H9 (cell line): Measurements from ENCODE around the gene STAP2. TPM values are rescaled to one million over a fixed set of nuclear protein-coding genes. Genes with fewer than 3 reads are reported as not detected.

Experiments
- DNase-seq: peaks from one replicate; pipeline ENCODE4 v3.0.0-alpha.2; 2017
- H2AFZ ChIP-seq: one replicate; pipeline ENCODE4 v1.6.1; 2013; ENCODE audit warnings: mild to moderate bottlenecking, low read length, control low read depth, moderate library complexity
- H2AK5ac ChIP-seq: 2 replicates; pipeline ENCODE4 v1.6.1; 2013; ENCODE audit warnings: low read length, control low read depth, mixed read lengths; ENCODE audit not compliant: insufficient read length
- H2BK120ac ChIP-seq: one replicate; pipeline ENCODE4 v1.6.1; 2013; ENCODE audit warnings: low read depth, mild to moderate bottlenecking, low read length, control low read depth, inconsistent platforms; ENCODE audit not compliant: poor library complexity, severe bottlenecking
- H2BK12ac ChIP-seq: 2 replicates; pipeline ENCODE4 v1.6.1; 2013; ENCODE audit warnings: low read length, control low read depth, mixed read lengths, low read depth; ENCODE audit not compliant: insufficient read length
- H2BK15ac ChIP-seq: 2 replicates; pipeline ENCODE4 v1.6.1; 2013; ENCODE audit warnings: low read depth, low read length, control low read depth
- H2BK20ac ChIP-seq: one replicate; pipeline ENCODE4 v1.6.1; 2013; ENCODE audit warnings: low read depth, mild to moderate bottlenecking, low read length, control low read depth, inconsistent platforms; ENCODE audit not compliant: poor library complexity, severe bottlenecking
- H2BK5ac ChIP-seq: 2 replicates; pipeline ENCODE4 v1.6.1; 2013; ENCODE audit warnings: low read length, control low read depth, mixed read lengths; ENCODE audit not compliant: insufficient read length
- H3K14ac ChIP-seq: 2 replicates; pipeline ENCODE4 v1.6.1; 2013; ENCODE audit warnings: low read length, control low read depth; ENCODE audit not compliant: insufficient read depth
- H3K18ac ChIP-seq: 2 replicates; pipeline ENCODE4 v1.6.1; 2013; ENCODE audit warnings: low read depth, mild to moderate bottlenecking, mixed read lengths, low read length, control low read depth; ENCODE audit not compliant: insufficient read length
- H3K23ac ChIP-seq: 2 replicates; pipeline ENCODE4 v1.6.1; 2013; ENCODE audit warnings: low read length, control low read depth, mixed read lengths, low read depth; ENCODE audit not compliant: insufficient read length
- H3K23me2 ChIP-seq: 2 replicates; pipeline ENCODE4 v1.6.1; 2013; ENCODE audit warnings: low read depth, mild to moderate bottlenecking, mixed read lengths, low read length, control low read depth; ENCODE audit not compliant: insufficient read length, poor library complexity, severe bottlenecking
- H3K27ac ChIP-seq: 2 replicates; pipeline ENCODE4 v1.5.1; 2013; ENCODE audit warnings: low read length, control low read depth, mixed read lengths, low read depth; ENCODE audit not compliant: insufficient read length
- H3K27me3 ChIP-seq: 2 replicates; pipeline ENCODE4 v1.6.1; 2013; ENCODE audit warnings: low read length, control low read depth, inconsistent platforms; ENCODE audit not compliant: insufficient read depth
- H3K4ac ChIP-seq: 2 replicates; pipeline ENCODE4 v1.6.1; 2013; ENCODE audit warnings: low read depth, mild to moderate bottlenecking, control low read depth, inconsistent platforms, low read length, moderate library complexity
- H3K4me1 ChIP-seq: 2 replicates; pipeline ENCODE4 v1.6.1; 2013; ENCODE audit warnings: low read length, control low read depth, inconsistent platforms; ENCODE audit not compliant: insufficient read depth
- H3K4me2 ChIP-seq: 2 replicates; pipeline ENCODE4 v1.6.1; 2013; ENCODE audit warnings: low read length, control low read depth, mixed read lengths; ENCODE audit not compliant: insufficient read length, insufficient read depth
- H3K56ac ChIP-seq: 2 replicates; pipeline ENCODE4 v1.6.1; 2013; ENCODE audit warnings: low read depth, mild to moderate bottlenecking, mixed read lengths, low read length, control low read depth; ENCODE audit not compliant: insufficient read length
- H3K79me1 ChIP-seq: 2 replicates; pipeline ENCODE4 v1.6.1; 2013; ENCODE audit warnings: low read depth, mild to moderate bottlenecking, moderate library complexity, low read length, control low read depth, inconsistent platforms; ENCODE audit not compliant: insufficient read depth, poor library complexity, severe bottlenecking
- H3K79me2 ChIP-seq: 2 replicates; pipeline ENCODE4 v1.6.1; 2013; ENCODE audit warnings: low read length, control low read depth, inconsistent platforms; ENCODE audit not compliant: insufficient read depth
- H3K9ac ChIP-seq: 2 replicates; pipeline ENCODE4 v1.6.1; 2013; ENCODE audit warnings: low read length, control low read depth, mixed read lengths; ENCODE audit not compliant: insufficient read length; ENCODE audit errors: extremely low read depth
- H3K9me3 ChIP-seq: one replicate; pipeline ENCODE4 v1.6.1; 2013; ENCODE audit warnings: low read depth, low read length, inconsistent platforms; ENCODE audit not compliant: control insufficient read depth
- H3T11ph ChIP-seq: one replicate; pipeline ENCODE4 v1.6.1; 2013; ENCODE audit warnings: mild to moderate bottlenecking, low read length, control low read depth, inconsistent platforms
- H4K20me1 ChIP-seq: one replicate; pipeline ENCODE4 v1.6.1; 2013; ENCODE audit not compliant: control insufficient read depth, insufficient read length, insufficient read depth
- H4K5ac ChIP-seq: 2 replicates; pipeline ENCODE4 v1.6.1; 2013; ENCODE audit warnings: low read depth, mild to moderate bottlenecking, mixed read lengths, low read length, control low read depth; ENCODE audit not compliant: insufficient read length
- H4K8ac ChIP-seq: replicated peaks from 2 replicates; pipeline ENCODE4 v1.6.1; 2013; ENCODE audit warnings: low read length, control low read depth, mixed read lengths, low read depth; ENCODE audit not compliant: insufficient read length
- H4K91ac ChIP-seq: 2 replicates; pipeline ENCODE4 v1.6.1; 2013; ENCODE audit warnings: low read depth, mild to moderate bottlenecking, moderate library complexity, mixed read lengths, low read length, control low read depth; ENCODE audit not compliant: insufficient read length
- H3K27ac Mint-ChIP-seq, 3 experiments: 2 replicates in 2 of 3; 3 replicates in 1 of 3; pipeline ENCODE4 v1.8.0; 2020 to 2021; ENCODE audit warnings: mixed read lengths in 3 of 3, mild to moderate bottlenecking in 1 of 3, moderate library complexity in 1 of 3
- H3K27me3 Mint-ChIP-seq: 2 replicates; pipeline ENCODE4 v1.8.0; 2021; ENCODE audit warnings: low read depth, mild to moderate bottlenecking, moderate library complexity, mixed read lengths
- H3K36me3 Mint-ChIP-seq, 3 experiments: 2 replicates in 2 of 3; 3 replicates in 1 of 3; pipeline ENCODE4 v1.8.0; 2020 to 2021; ENCODE audit warnings: low read depth in 3 of 3, mixed read lengths in 3 of 3; ENCODE audit not compliant: insufficient read depth in 1 of 3
- H3K4me1 Mint-ChIP-seq, 2 experiments: 2 replicates each; pipeline ENCODE4 v1.8.0; 2020; ENCODE audit warnings: mixed read lengths in 2 of 2
- H3K4me3 Mint-ChIP-seq, 2 experiments: 2 replicates in 1 of 2; 3 replicates in 1 of 2; pipeline ENCODE4 v1.8.0; 2020 to 2021; ENCODE audit warnings: mild to moderate bottlenecking in 2 of 2, mixed read lengths in 2 of 2, moderate library complexity in 1 of 2
- H3K9me3 Mint-ChIP-seq, 2 experiments: 2 replicates in 1 of 2; 3 replicates in 1 of 2; pipeline ENCODE4 v1.8.0; 2020; ENCODE audit warnings: mild to moderate bottlenecking in 2 of 2, mixed read lengths in 2 of 2, moderate library complexity in 1 of 2
- WGBS: extraction: QIAGEN DNeasy Blood & Tissue Kit; methylation state at CpG from one replicate; pipeline ENCODE4 v1.1.7; 2013; ENCODE audit warnings: missing lambda C conversion rate, low lambda C conversion rate, mixed read lengths; ENCODE audit not compliant: insufficient read length; ENCODE audit errors: extremely low coverage; 5-methylcytosine and 5-hydroxymethylcytosine counted together
- total RNA-seq: library from RNA; stranded (reverse); gene quantifications from 2 replicates; pipeline ENCODE4 v1.2.1, GENCODE V29; 2021
- TF ChIP-seq, protein P1 (sequence below): fragments of 200-600 bp; sonication (generic); conservative IDR thresholded peaks from 3 replicates; pipeline ENCODE4 v1.8.0; 2021; ENCODE audit warnings: antibody characterized with exemption, mild to moderate bottlenecking

The STAP2 gene
- total RNA-seq, 1 experiment from 2014 or later: 20.2 TPM

GRCh38 chr19:4375164-4376027 lies 36.8 kb upstream of the STAP2 start:
- Histone ChIP-seq H4K5ac (no peak overlapping the region), H3K23me2 (no peaks in the 10 kb centered on the region), H2BK12ac (no peak overlapping the region), H3K18ac (peak overlapping the region; percentile 35), H4K20me1 (peaks cover 5% of the 10 kb centered on the region), H3K79me2 (no peaks in the 10 kb centered on the region; the same call in 1 of the 2 replicates), H3K27me3 (no peaks in the 10 kb centered on the region), H4K91ac (peak overlapping the region; percentile 46), H3T11ph (no peak overlapping the region), H3K9ac (no peak overlapping the region), H3K4me1 (peaks cover 8% of the 10 kb centered on the region; the same call in 1 of the 2 replicates), H2AK5ac (no peak overlapping the region), H3K56ac (no peak overlapping the region), H2BK15ac (no peak overlapping the region), H3K79me1 (peaks cover 7% of the 10 kb centered on the region), H4K8ac (no peak overlapping the region), H2BK5ac (no peak overlapping the region), H3K4ac (no peak overlapping the region), H2BK120ac (no peak overlapping the region), H3K23ac (no peak overlapping the region), H3K4me2 (no peak overlapping the region), H3K27ac (no peak overlapping the region), H2AFZ (no peak overlapping the region), H2BK20ac (no peak overlapping the region), H3K14ac (peak overlapping the region; percentile 61), H3K9me3 (no peaks in the 10 kb centered on the region)
- TF ChIP-seq, protein P1, sequence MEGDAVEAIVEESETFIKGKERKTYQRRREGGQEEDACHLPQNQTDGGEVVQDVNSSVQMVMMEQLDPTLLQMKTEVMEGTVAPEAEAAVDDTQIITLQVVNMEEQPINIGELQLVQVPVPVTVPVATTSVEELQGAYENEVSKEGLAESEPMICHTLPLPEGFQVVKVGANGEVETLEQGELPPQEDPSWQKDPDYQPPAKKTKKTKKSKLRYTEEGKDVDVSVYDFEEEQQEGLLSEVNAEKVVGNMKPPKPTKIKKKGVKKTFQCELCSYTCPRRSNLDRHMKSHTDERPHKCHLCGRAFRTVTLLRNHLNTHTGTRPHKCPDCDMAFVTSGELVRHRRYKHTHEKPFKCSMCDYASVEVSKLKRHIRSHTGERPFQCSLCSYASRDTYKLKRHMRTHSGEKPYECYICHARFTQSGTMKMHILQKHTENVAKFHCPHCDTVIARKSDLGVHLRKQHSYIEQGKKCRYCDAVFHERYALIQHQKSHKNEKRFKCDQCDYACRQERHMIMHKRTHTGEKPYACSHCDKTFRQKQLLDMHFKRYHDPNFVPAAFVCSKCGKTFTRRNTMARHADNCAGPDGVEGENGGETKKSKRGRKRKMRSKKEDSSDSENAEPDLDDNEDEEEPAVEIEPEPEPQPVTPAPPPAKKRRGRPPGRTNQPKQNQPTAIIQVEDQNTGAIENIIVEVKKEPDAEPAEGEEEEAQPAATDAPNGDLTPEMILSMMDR: peak; percentile 58
- peaks cover 0 to 3% (median 0%) of the 10 kb centered on the region in 3 experiments; a peak in 2 of 7 replicates for H3K36me3 Mint-ChIP-seq
- H3K4me3 Mint-ChIP-seq: 0 out of 5 replicates have a peak overlapping the region, but pooled peaks of 1 of the 2 experiments have one; percentile 0
- no peaks in the 10 kb centered on the region for H3K9me3 Mint-ChIP-seq
- peaks cover 36 to 50% of the 10 kb centered on the region in 2 experiments for H3K4me1 Mint-ChIP-seq
- WGBS: no CpG with 5 or more reads among the region's 16 CpGs
- H3K27ac Mint-ChIP-seq: peak overlapping the region in 2 of 3 experiments; percentile 96; a peak in 5 of 7 replicates
- DNase-seq: peak; percentile 88
- peaks cover 2% of the 10 kb centered on the region; the same call in 1 of the 2 replicates for H3K27me3 Mint-ChIP-seq
